ENCODE measurements around the gene ADGRV1.

Gene ADGRV1

DNA sequence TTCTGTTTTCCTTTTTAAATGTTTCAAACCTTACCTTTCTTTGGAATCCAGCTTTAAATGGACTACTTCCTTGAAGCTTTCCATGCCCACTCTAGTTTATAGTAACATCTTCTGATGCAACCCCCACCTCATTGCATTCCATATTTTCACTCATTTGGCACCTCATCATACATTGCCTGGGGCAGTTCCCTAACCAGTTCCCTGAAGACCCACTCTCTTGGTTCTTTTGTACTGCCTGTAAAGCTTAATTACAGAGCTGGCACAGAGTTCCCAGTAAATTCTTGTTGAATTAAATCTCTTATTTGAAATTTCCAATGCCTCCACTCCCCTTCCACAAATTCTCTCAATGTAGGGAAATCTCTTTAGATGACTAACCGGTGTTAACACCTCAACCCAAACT is 567.3 kb downstream of the ADGRV1 start:
- DNase-seq (ENCODE audit: extremely low read depth, low read depth), result no peak
- TF ChIP-seq CTCF (IDR thresholded peaks at IDR 0.05; ENCODE audit: low read depth, low read length), result no peak

DNA sequence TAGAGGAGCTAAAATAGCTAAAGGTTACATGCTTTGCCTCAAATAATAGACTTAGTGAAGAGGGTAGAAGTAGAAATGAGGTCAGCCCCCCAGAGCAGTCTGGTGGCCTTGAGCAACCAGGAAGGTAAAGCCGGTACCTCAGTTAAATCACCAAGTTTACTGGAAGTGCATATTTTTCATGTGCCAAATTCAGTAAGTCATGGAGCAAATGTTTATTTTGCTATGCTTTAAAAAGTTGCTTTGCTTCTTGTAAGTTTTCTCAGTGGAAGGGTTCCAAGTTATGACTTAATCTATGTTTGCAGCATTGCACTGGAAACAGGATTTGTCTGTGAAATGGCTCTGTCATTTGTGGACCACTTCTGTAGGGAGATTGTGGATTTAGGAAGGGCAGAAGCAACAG is 567.9 kb downstream of the ADGRV1 start:
- DNase-seq (ENCODE audit: extremely low read depth, low read depth), result peak; percentile 70
- no peak for TF ChIP-seq CTCF (IDR thresholded peaks at IDR 0.05; ENCODE audit: low read depth, low read length)

GRCh38 chr5:91126888-91127287 is 568.3 kb downstream of the ADGRV1 start:
- no peak for DNase-seq (ENCODE audit: extremely low read depth, low read depth)
- TF ChIP-seq CTCF (IDR thresholded peaks at IDR 0.05; ENCODE audit: low read depth, low read length), result no peak

DNA sequence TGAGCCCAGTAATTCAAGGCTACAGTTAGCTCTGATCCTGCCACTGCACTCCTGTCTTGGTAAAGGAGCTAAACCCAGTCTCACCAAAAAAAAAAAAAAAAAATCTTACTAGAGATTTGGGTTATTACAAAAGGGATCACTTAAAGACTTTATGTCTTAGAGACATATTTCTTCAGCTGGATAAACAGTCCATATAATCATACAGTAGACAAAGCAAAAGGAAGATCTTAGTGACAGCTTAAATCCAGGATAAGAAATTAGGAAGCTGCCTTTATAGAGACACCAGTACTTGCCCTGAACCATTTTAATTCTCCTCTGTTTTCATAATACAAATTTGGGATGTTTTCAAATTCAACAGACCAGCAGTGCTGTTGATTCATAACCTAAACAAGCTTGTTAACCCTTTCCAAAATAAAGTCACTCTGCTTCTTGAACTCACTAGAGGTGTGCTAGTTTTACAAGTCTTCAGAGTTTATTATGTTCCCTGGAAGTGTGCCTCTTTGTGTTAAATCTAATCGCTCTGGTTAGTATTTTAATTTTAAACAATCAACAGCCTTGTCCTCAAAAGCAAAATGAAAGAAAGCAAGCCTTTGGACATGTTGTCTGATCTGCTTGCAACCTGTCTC is 569.0 kb downstream of the ADGRV1 start:
- DNase-seq (ENCODE audit: extremely low read depth, low read depth), result no peak
- TF ChIP-seq CTCF (IDR thresholded peaks at IDR 0.05; ENCODE audit: low read depth, low read length), result no peak

- DNase-seq (ENCODE audit: extremely low read depth, low read depth), result no peak
- no peak for TF ChIP-seq CTCF (IDR thresholded peaks at IDR 0.05; ENCODE audit: low read depth, low read length)
These were observed 570.0 kb downstream of the ADGRV1 start for GRCh38 chr5:91128604-91129003.

GRCh38 chr5:91129748-91130147 is 571.2 kb downstream of the ADGRV1 start:
- DNase-seq (ENCODE audit: extremely low read depth, low read depth), result no peak
- no peak for TF ChIP-seq CTCF (IDR thresholded peaks at IDR 0.05; ENCODE audit: low read depth, low read length)

GRCh38 chr5:91130759-91131158 is 572.2 kb downstream of the ADGRV1 start:
- TF ChIP-seq CTCF (IDR thresholded peaks at IDR 0.05; ENCODE audit: low read depth, low read length), result no peak
- DNase-seq (ENCODE audit: extremely low read depth, low read depth), result no peak

Measured in AG09319 (cell line).